ENCODE data around the gene HOXA4. TPM values are rescaled to one million over a fixed set of nuclear protein-coding genes. Genes with fewer than 3 reads are reported as not detected.

Gene HOXA4
- total and polyA plus RNA-seq, 10 of the 15 experiments (the other 5 are each of a cell fraction or from before 2014, with no cell fraction given): 0.07 TPM; not detected in 9

DNA sequence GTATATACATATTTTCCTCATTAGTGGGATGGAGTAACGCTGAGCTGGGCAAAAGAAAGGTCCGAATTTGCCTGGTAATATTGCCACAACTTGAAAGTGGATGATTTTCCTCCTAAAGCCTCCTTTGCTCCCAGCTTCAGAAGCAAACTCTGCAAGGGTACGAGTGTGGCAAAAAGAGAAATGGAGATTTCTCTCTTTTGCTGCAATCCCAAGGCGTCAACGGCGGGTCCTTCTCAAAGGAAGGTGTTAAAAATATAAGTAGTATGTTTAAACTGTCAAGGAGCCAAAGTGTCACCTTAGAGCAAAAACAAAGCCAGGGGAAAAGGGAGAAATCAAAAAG, 15.7 kb downstream of the HOXA4 start (continued):
- TF ChIP-seq, protein P1, sequence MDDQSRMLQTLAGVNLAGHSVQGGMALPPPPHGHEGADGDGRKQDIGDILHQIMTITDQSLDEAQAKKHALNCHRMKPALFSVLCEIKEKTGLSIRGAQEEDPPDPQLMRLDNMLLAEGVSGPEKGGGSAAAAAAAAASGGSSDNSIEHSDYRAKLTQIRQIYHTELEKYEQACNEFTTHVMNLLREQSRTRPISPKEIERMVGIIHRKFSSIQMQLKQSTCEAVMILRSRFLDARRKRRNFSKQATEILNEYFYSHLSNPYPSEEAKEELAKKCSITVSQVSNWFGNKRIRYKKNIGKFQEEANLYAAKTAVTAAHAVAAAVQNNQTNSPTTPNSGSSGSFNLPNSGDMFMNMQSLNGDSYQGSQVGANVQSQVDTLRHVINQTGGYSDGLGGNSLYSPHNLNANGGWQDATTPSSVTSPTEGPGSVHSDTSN (IDR thresholded peaks at IDR 0.05; ENCODE audit: insufficient replicate concordance, low read depth, low read length): no peak

DNA sequence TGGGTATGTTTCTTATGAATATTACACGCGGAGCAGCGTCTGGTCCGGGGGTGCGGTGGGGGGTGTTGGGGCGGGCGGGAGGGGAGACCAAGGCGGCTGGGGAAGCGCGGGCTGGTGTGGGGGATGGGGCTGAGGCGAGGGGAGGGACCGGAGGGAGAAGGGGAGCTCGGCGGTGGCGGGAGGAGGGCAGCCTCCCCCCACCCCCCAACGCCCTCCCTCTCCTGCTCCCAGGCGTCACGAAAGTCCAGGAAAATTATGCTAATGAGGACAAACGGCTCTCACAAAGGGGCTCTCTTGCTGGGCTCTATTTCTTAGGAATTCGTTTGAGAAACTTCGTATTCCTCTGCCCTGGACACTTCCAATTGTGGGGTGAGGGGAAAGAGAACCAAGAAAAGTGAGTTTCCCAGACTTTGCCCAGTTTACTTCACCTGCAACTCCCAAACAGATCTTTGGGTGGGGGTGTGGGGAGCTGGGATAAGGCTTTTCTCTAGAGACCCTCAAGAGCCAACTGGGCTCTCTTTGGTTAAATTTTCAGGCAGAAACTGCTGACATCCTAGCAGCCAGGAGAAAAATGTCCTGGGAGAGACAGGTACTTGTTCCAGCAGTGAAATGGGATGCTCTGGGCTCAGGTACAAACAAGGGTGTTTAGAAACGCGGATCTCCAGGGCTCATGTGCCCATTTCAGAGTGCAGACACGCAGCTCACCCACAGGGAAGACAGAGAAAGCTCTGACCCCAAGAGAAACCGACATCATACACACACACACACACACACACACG, 16.4 kb downstream of the HOXA4 start:
- no peaks in the 10 kb centered on the region; the same call in 1 of the 2 replicates for H4K20me1 ChIP-seq (ENCODE audit: control insufficient read depth, insufficient read depth)
- no peak overlapping the region for H3K4me2 ChIP-seq (ENCODE audit: control insufficient read depth, insufficient read depth)
- ChIA-PET CTCF (no interaction called here), RAD21 (ENCODE audit: unreplicated experiment) (interaction anchor here (1.4 kb wide), 1 partner anchor 260 kb away, joined by 3 read pairs; no protein-coding TSS in a partner anchor), POLR2A (no interaction called here), SMC1A (ENCODE audit: uncharacterized antibody, unreplicated experiment) (no interaction called here)
- 27% methylated on average over 10 of the region's 26 CpGs for WGBS (ENCODE audit: insufficient coverage, insufficient replicate concordance, low lambda C conversion rate, missing lambda C conversion rate)
- H3K9me3 ChIP-seq (replicated peaks; ENCODE audit: control insufficient read depth, insufficient read depth, low read length): no peaks in the 10 kb centered on the region
- H3K79me2 ChIP-seq (ENCODE audit: control insufficient read depth, insufficient read depth, low read length): no peaks in the 10 kb centered on the region
- FAIRE-seq (no peak), ATAC-seq (no peak), DNase-seq (ENCODE audit: low read depth, low spot score) (no peak)
- no peak overlapping the region for H2AFZ ChIP-seq (ENCODE audit: control insufficient read depth, low read depth, low read length)
- H3K27ac ChIP-seq (ENCODE audit: control insufficient read depth, insufficient read depth): no peak overlapping the region
- no peak overlapping the region for H3K9ac ChIP-seq (ENCODE audit: control insufficient read depth, insufficient read depth, low read length)
- no peak overlapping the region for H3K4me3 ChIP-seq
- no peaks in the 10 kb centered on the region for H3K27me3 ChIP-seq (replicated peaks in 1 of 2; ENCODE audit: control insufficient read depth in 2 of 2, insufficient read depth in 2 of 2, low read length in 1 of 2)
- intact Hi-C loops (cut with micrococcal nuclease; ENCODE audit: unreplicated experiment): no loop called here
- no peaks in the 10 kb centered on the region for H3K36me3 ChIP-seq (ENCODE audit: control insufficient read depth in 2 of 2, insufficient read depth in 2 of 2, low read length in 1 of 2)
- no peaks in the 10 kb centered on the region for H3K4me1 ChIP-seq (ENCODE audit: control insufficient read depth, insufficient read depth, low read length)
- no TSS peak for BruUV-seq (replicated peaks)
- in situ Hi-C loops (cut with MboI): no loop called here
- TF ChIP-seq NFYA (IDR thresholded peaks at IDR 0.05; ENCODE audit: borderline replicate concordance, low read depth, low read length) (no peak), HCFC1 (IDR thresholded peaks at IDR 0.05; ENCODE audit: low read length) (no peak), SMARCA5 (IDR thresholded peaks at IDR 0.05) (no peak), RAD21 (IDR thresholded peaks at IDR 0.05; ENCODE audit: insufficient read depth, low read depth, low read length) (no peak), ZNF217 (IDR thresholded peaks at IDR 0.05) (no peak), TCF3 (IDR thresholded peaks at IDR 0.05; ENCODE audit: borderline replicate concordance, insufficient read depth, low read depth, low read length) (no peak), DPF2 (IDR thresholded peaks at IDR 0.05) (no peak), SPI1 (IDR thresholded peaks at IDR 0.05; ENCODE audit: borderline replicate concordance, insufficient read depth, low read depth, low read length) (no peak), NR2F1 (conservative IDR thresholded peaks at IDR 0.05) (no peak), WRNIP1 (IDR thresholded peaks at IDR 0.05; ENCODE audit: borderline replicate concordance, low read depth, low read length) (no peak), POLR2A (IDR thresholded peaks at IDR 0.05; ENCODE audit: low read depth, low read length) (no peak)
- TF ChIP-seq, protein P2, sequence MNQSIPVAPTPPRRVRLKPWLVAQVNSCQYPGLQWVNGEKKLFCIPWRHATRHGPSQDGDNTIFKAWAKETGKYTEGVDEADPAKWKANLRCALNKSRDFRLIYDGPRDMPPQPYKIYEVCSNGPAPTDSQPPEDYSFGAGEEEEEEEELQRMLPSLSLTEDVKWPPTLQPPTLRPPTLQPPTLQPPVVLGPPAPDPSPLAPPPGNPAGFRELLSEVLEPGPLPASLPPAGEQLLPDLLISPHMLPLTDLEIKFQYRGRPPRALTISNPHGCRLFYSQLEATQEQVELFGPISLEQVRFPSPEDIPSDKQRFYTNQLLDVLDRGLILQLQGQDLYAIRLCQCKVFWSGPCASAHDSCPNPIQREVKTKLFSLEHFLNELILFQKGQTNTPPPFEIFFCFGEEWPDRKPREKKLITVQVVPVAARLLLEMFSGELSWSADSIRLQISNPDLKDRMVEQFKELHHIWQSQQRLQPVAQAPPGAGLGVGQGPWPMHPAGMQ (IDR thresholded peaks at IDR 0.05; ENCODE audit: borderline replicate concordance): no peak
- TF ChIP-seq, protein P3, sequence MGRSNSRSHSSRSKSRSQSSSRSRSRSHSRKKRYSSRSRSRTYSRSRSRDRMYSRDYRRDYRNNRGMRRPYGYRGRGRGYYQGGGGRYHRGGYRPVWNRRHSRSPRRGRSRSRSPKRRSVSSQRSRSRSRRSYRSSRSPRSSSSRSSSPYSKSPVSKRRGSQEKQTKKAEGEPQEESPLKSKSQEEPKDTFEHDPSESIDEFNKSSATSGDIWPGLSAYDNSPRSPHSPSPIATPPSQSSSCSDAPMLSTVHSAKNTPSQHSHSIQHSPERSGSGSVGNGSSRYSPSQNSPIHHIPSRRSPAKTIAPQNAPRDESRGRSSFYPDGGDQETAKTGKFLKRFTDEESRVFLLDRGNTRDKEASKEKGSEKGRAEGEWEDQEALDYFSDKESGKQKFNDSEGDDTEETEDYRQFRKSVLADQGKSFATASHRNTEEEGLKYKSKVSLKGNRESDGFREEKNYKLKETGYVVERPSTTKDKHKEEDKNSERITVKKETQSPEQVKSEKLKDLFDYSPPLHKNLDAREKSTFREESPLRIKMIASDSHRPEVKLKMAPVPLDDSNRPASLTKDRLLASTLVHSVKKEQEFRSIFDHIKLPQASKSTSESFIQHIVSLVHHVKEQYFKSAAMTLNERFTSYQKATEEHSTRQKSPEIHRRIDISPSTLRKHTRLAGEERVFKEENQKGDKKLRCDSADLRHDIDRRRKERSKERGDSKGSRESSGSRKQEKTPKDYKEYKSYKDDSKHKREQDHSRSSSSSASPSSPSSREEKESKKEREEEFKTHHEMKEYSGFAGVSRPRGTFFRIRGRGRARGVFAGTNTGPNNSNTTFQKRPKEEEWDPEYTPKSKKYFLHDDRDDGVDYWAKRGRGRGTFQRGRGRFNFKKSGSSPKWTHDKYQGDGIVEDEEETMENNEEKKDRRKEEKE (IDR thresholded peaks at IDR 0.05): no peak
- TF ChIP-seq, protein P4, sequence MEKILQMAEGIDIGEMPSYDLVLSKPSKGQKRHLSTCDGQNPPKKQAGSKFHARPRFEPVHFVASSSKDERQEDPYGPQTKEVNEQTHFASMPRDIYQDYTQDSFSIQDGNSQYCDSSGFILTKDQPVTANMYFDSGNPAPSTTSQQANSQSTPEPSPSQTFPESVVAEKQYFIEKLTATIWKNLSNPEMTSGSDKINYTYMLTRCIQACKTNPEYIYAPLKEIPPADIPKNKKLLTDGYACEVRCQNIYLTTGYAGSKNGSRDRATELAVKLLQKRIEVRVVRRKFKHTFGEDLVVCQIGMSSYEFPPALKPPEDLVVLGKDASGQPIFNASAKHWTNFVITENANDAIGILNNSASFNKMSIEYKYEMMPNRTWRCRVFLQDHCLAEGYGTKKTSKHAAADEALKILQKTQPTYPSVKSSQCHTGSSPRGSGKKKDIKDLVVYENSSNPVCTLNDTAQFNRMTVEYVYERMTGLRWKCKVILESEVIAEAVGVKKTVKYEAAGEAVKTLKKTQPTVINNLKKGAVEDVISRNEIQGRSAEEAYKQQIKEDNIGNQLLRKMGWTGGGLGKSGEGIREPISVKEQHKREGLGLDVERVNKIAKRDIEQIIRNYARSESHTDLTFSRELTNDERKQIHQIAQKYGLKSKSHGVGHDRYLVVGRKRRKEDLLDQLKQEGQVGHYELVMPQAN (conservative IDR thresholded peaks at IDR 0.05): no peak
